IMR-90 (cell line): ENCODE data around the gene HECW1. TPM values are rescaled to one million over a fixed set of nuclear protein-coding genes. Genes with fewer than 3 reads are reported as not detected.

Source experiments
- ATAC-seq: fragments of 200-7000 bp; cut with Tn5 transposase; 2 replicates; pipeline ENCODE4 v1.9.1; 2020; ENCODE audit warnings: low read depth, mild to moderate bottlenecking, moderate library complexity
- BruUV-seq: library from RNA; stranded (reverse); fragments of 400-500 nt; replicated peaks from 2 replicates; lab custom pipeline; 2021; lab: Mats Ljungman, UMichigan
- CTCF ChIA-PET: fragments of 300-600 bp; formaldehyde crosslinking; extraction: SDS; loops from one replicate; lab custom pipeline; 2021; ENCODE audit warnings: antibody characterized with exemption; lab: Yijun Ruan, JAX
- POLR2A ChIA-PET: fragments of 300-600 bp; sonication (Branson Sonifier 250); formaldehyde crosslinking; loops from one replicate; lab custom pipeline; 2022; ENCODE audit warnings: antibody characterized with exemption; ENCODE audit not compliant: unreplicated experiment; lab: Charles Lee
- DNase-seq: peaks from one replicate; pipeline ENCODE4 v3.0.0; 2013
- H2AFZ ChIP-seq: replicated peaks from 2 replicates; pipeline ENCODE3; 2013; ENCODE audit warnings: low read length, mild to moderate bottlenecking; ENCODE audit not compliant: poor library complexity
- H2AK5ac ChIP-seq: 2 replicates; pipeline ENCODE4 v1.6.1; 2013; ENCODE audit warnings: low read depth, low read length, inconsistent platforms
- H2AK9ac ChIP-seq: replicated peaks from 2 replicates; pipeline ENCODE3; 2013; ENCODE audit warnings: mild to moderate bottlenecking, low read depth, low read length, moderate library complexity; ENCODE audit not compliant: poor library complexity
- H2BK120ac ChIP-seq: 2 replicates; pipeline ENCODE4 v1.6.1; 2013; ENCODE audit warnings: low read depth, low read length, inconsistent platforms
- H2BK15ac ChIP-seq: 3 replicates; pipeline ENCODE4 v1.6.1; 2013; ENCODE audit warnings: low read depth, low read length, inconsistent platforms
- H2BK20ac ChIP-seq: 2 replicates; pipeline ENCODE4 v1.6.1; 2013; ENCODE audit warnings: low read depth, mild to moderate bottlenecking, inconsistent platforms, low read length, moderate library complexity
- H2BK5ac ChIP-seq: 2 replicates; pipeline ENCODE4 v1.6.1; 2013; ENCODE audit warnings: mild to moderate bottlenecking, low read depth, low read length, inconsistent platforms; ENCODE audit not compliant: poor library complexity, severe bottlenecking
- H3K14ac ChIP-seq: replicated peaks from 2 replicates; pipeline ENCODE4 v1.6.1; 2013; ENCODE audit warnings: low read depth, low read length, inconsistent platforms
- H3K18ac ChIP-seq: 2 replicates; pipeline ENCODE4 v1.6.1; 2013; ENCODE audit warnings: low read depth, low read length, control low read depth
- H3K23ac ChIP-seq: 2 replicates; pipeline ENCODE4 v1.6.1; 2013; ENCODE audit warnings: low read depth, low read length, inconsistent platforms
- H3K27ac ChIP-seq: 2 replicates; pipeline ENCODE4 v1.5.1; 2013; ENCODE audit warnings: mild to moderate bottlenecking, control low read depth, low read length; ENCODE audit not compliant: insufficient read depth
- H3K27me3 ChIP-seq: 2 replicates; pipeline ENCODE4 v1.6.1; 2013; ENCODE audit warnings: low read length; ENCODE audit not compliant: control insufficient read depth, insufficient read depth
- H3K36me3 ChIP-seq: 2 replicates; pipeline ENCODE4 v1.6.1; 2013; ENCODE audit warnings: low read length, mixed read lengths; ENCODE audit not compliant: control insufficient read depth, insufficient read depth
- H3K4ac ChIP-seq: 2 replicates; pipeline ENCODE4 v1.6.1; 2013; ENCODE audit warnings: low read depth, low read length, inconsistent platforms
- H3K4me1 ChIP-seq: 2 replicates; pipeline ENCODE4 v1.6.1; 2013; ENCODE audit warnings: low read length, mixed read lengths; ENCODE audit not compliant: control insufficient read depth, insufficient read depth
- H3K4me2 ChIP-seq: 2 replicates; pipeline ENCODE4 v1.6.1; 2013; ENCODE audit warnings: low read depth, mild to moderate bottlenecking, control low read depth, low read length, moderate library complexity
- H3K4me3 ChIP-seq: 2 replicates; pipeline ENCODE4 v1.5.1; 2013; ENCODE audit warnings: low read depth, mild to moderate bottlenecking, control low read depth, low read length, moderate library complexity; ENCODE audit not compliant: insufficient read depth
- H3K56ac ChIP-seq: 2 replicates; pipeline ENCODE4 v1.6.1; 2013; ENCODE audit warnings: low read length, inconsistent platforms; ENCODE audit not compliant: insufficient read depth; ENCODE audit errors: extremely low read depth
- H3K79me1 ChIP-seq, 2 experiments: 2 replicates each; pipeline ENCODE4 v1.6.1; 2013; ENCODE audit warnings: low read length in 2 of 2, inconsistent platforms in 1 of 2, low read depth in 1 of 2
- H3K9ac ChIP-seq: 2 replicates; pipeline ENCODE4 v1.6.1; 2013; ENCODE audit warnings: low read depth, low read length, control low read depth
- H3K9me1 ChIP-seq: 2 replicates; pipeline ENCODE4 v1.6.1; 2013; ENCODE audit warnings: low read length, inconsistent platforms; ENCODE audit not compliant: insufficient read depth
- H3K9me3 ChIP-seq: 2 replicates; pipeline ENCODE4 v1.6.1; 2013; ENCODE audit warnings: low read length; ENCODE audit not compliant: control insufficient read depth, insufficient read depth
- H4K20me1 ChIP-seq: 2 replicates; pipeline ENCODE4 v1.6.1; 2013; ENCODE audit warnings: low read length, inconsistent platforms; ENCODE audit not compliant: insufficient read depth
- H4K5ac ChIP-seq: 2 replicates; pipeline ENCODE4 v1.6.1; 2013; ENCODE audit warnings: mild to moderate bottlenecking, low read depth, low read length, control low read depth
- H4K8ac ChIP-seq, 2 experiments: 2 replicates each; pipeline ENCODE4 v1.6.1; 2013; ENCODE audit warnings: low read depth in 2 of 2, low read length in 2 of 2, control low read depth in 1 of 2, inconsistent platforms in 1 of 2
- H4K91ac ChIP-seq: 2 replicates; pipeline ENCODE4 v1.6.1; 2013; ENCODE audit warnings: low read depth, low read length, inconsistent platforms; ENCODE audit not compliant: insufficient read depth
- BHLHE40 ChIP-seq: fragments of 150-350 bp; IDR thresholded peaks from 2 replicates; pipeline ENCODE4 v1.6.1; 2016; ENCODE audit warnings: mild to moderate bottlenecking, low read depth, low read length
- CEBPB ChIP-seq: IDR thresholded peaks from 2 replicates; pipeline ENCODE4 v1.6.1; 2012; ENCODE audit warnings: low read depth, low read length, improper control_type of control experiment
- CHD1 ChIP-seq: IDR thresholded peaks from 2 replicates; pipeline ENCODE4 v1.6.1; 2012; ENCODE audit warnings: low read depth, low read length, improper control_type of control experiment
- FOS ChIP-seq: fragments of 150-350 bp; IDR thresholded peaks from 2 replicates; pipeline ENCODE4 v1.6.1; 2016; ENCODE audit warnings: low read depth, low read length
- RFX5 ChIP-seq: IDR thresholded peaks from 2 replicates; pipeline ENCODE4 v1.8.0; 2012; ENCODE audit warnings: low read depth, mild to moderate bottlenecking, low read length, moderate library complexity
- WGBS, 2 experiments: methylation state at CpG; one replicate each; pipeline versions ENCODE4 v1.1.5 to v1.1.7; 2013; ENCODE audit warnings: missing lambda C conversion rate in 2 of 2; ENCODE audit not compliant: insufficient read length in 1 of 2; ENCODE audit errors: extremely low coverage in 2 of 2; 5-methylcytosine and 5-hydroxymethylcytosine counted together
- dilution Hi-C: fragments of 300-500 bp; cut with HindIII; formaldehyde crosslinking; loops from one replicate; pipeline ENCODE4 v1.14.3; 2018; ENCODE audit warnings: low sequenced_read_pairs; ENCODE audit not compliant: unreplicated experiment
- in situ Hi-C: fragments of 300-500 bp; cut with MboI; formaldehyde crosslinking; loops from 3 replicates; pipeline ENCODE4 v1.14.3; 2019; ENCODE audit warnings: low sequenced_read_pairs, inconsistent platforms, mixed read lengths
- intact Hi-C: fragments of 100-400 bp; cut with micrococcal nuclease; formaldehyde crosslinking; loops from 2 replicates; pipeline ENCODE4 v1.10.0; 2022
- polyA plus RNA-seq, 3 experiments: library from polyadenylated mRNA; depleted of rRNA; stranded (reverse); fragments of >200 nt; gene quantifications; 2 replicates each; pipeline ENCODE4 v1.2.3, GENCODE V29; 2012; ENCODE audit warnings: low replicate concordance in 1 of 3
- total RNA-seq: library from RNA; depleted of rRNA; stranded (reverse); fragments of >200 nt; gene quantifications from 2 replicates; pipeline ENCODE4 v1.2.3, GENCODE V29; 2012
- TF ChIP-seq, protein P1 (sequence below): fragments of 150-350 bp; IDR thresholded peaks from 2 replicates; pipeline ENCODE4 v1.6.1; 2017; ENCODE audit warnings: mild to moderate bottlenecking, antibody characterized with exemption, low read length, low read depth

Gene HECW1
- total and polyA plus RNA-seq, 2 of the 4 experiments (the other 2 are of a cell fraction), result 0.56 to 1.3 TPM

DNA sequence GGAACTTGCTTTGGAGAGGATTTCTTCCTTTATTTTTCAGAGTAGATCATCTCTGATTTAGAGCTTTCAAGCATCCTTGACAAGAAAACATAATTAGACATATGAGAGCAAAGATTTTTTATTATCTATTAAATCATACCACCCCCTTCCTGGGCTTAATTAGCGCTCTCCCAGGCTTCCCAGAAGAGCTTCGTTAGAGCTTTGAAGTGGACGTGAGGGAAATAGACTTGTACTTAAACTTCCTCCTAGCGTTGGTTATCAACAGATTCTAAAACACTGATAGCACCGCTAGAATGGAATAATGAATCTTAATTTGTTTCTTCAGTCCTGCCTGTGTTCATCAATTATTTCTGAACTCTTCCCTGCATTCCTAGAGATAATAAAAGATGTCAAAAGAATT is 296.5 kb downstream of the HECW1 start:
- no peak overlapping the region for H3K23ac ChIP-seq
- no peaks in the 10 kb centered on the region; the same call in 1 of the 2 replicates for H3K27me3 ChIP-seq
- no peaks in the 10 kb centered on the region for H3K36me3 ChIP-seq
- ChIA-PET POLR2A (no interaction called here), CTCF (no interaction called here)
- no peaks in the 10 kb centered on the region for H3K9me3 ChIP-seq
- H3K18ac ChIP-seq, result no peak overlapping the region
- H3K4me2 ChIP-seq, result no peak overlapping the region
- ATAC-seq, result no peak
- no peak overlapping the region for H3K27ac ChIP-seq
- no peaks in the 10 kb centered on the region for H3K4me1 ChIP-seq
- H3K9me1 ChIP-seq, result no peaks in the 10 kb centered on the region; the same call in 1 of the 2 replicates
- BruUV-seq, result no TSS peak
- no peak overlapping the region for H4K8ac ChIP-seq
- H3K14ac ChIP-seq, result no peak overlapping the region
- H2BK15ac ChIP-seq, result no peak overlapping the region
- no peak for DNase-seq
- H3K4me3 ChIP-seq, result no peak overlapping the region
- H4K5ac ChIP-seq, result no peak overlapping the region
- no CpG with 5 or more reads among the region's 5 CpGs for WGBS, 2 experiments
- no peaks in the 10 kb centered on the region for H3K79me1 ChIP-seq
- dilution Hi-C loops, result no loop called here
- no peak overlapping the region for H4K91ac ChIP-seq
- H2AFZ ChIP-seq, result no peak overlapping the region
- in situ Hi-C loops, result no loop called here
- no peak overlapping the region for H2BK120ac ChIP-seq
- no peak overlapping the region for H2AK5ac ChIP-seq
- no peak for TF ChIP-seq CHD1
- no peak for TF ChIP-seq CEBPB
- TF ChIP-seq, protein P1, sequence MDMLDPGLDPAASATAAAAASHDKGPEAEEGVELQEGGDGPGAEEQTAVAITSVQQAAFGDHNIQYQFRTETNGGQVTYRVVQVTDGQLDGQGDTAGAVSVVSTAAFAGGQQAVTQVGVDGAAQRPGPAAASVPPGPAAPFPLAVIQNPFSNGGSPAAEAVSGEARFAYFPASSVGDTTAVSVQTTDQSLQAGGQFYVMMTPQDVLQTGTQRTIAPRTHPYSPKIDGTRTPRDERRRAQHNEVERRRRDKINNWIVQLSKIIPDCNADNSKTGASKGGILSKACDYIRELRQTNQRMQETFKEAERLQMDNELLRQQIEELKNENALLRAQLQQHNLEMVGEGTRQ, result no peak
- no peak for TF ChIP-seq RFX5
- no peak for TF ChIP-seq BHLHE40
- TF ChIP-seq FOS, result no peak
- H3K56ac ChIP-seq, result no peak overlapping the region
- H4K20me1 ChIP-seq, result no peaks in the 10 kb centered on the region
- no peak overlapping the region for H2AK9ac ChIP-seq
- H3K9ac ChIP-seq, result no peak overlapping the region
- no peak overlapping the region for H2BK20ac ChIP-seq
- no peak overlapping the region for H2BK5ac ChIP-seq
- no peak overlapping the region for H3K4ac ChIP-seq
- intact Hi-C loops, result no loop called here
